Measurements from ENCODE around the gene MTCP1.

Gene MTCP1

DNA sequence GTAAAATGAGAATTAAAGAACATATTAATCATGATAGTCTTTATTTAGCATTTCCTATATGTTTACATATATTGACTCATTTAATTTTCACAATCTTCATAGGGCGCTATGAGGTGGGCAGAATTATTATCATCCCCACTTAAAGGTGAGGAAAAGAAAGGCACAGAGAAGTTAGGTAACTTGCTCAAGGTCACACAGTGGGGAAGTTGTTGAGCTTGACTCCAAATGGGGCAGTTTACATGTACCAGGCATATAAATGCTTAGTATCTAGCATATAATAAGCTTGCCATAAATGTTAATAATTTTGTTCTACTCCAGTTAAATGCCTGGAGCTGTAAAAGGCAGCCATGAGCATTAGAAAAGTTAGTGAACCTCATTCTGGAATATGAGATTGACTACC is 1.5 kb downstream of the MTCP1 start:
- Histone ChIP-seq H3K4me3 (ENCODE audit: low read length) (peak overlapping the region; percentile 69), H3K36me3 (ENCODE audit: insufficient read depth, low read length) (no peaks in the 10 kb centered on the region), H3K9me3 (ENCODE audit: low read length) (no peaks in the 10 kb centered on the region), H3K27me3 (ENCODE audit: insufficient read depth, low read length) (no peaks in the 10 kb centered on the region), H2AFZ (ENCODE audit: low read depth, low read length) (no peak overlapping the region), H3K4me1 (ENCODE audit: insufficient read depth, low read length) (peaks cover 8% of the 10 kb centered on the region)

DNA sequence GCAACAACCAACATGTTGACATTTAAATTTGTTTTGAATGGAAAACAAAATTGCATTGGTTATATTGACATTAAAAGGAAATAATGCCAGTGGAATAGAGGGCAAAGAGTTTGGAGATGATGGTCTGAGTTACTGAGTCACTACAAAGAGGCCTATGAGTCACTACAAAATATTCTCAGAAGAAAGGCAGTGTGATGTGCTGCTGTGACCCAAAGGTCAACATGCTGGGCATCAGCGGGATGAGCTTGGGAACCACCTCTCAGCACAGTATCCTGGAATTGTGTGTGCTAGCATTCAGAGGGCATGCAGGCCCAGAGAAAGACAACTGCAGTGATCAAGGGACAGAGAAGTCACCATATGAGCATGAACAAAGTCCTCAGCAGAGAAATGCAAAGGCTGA is 2.8 kb downstream of the MTCP1 start:
- Histone ChIP-seq H3K9me3 (ENCODE audit: low read length) (no peaks in the 10 kb centered on the region), H3K4me3 (ENCODE audit: low read length) (no peak overlapping the region), H2AFZ (ENCODE audit: low read depth, low read length) (no peak overlapping the region), H3K36me3 (ENCODE audit: insufficient read depth, low read length) (no peaks in the 10 kb centered on the region), H3K27me3 (ENCODE audit: insufficient read depth, low read length) (no peaks in the 10 kb centered on the region), H3K4me1 (ENCODE audit: insufficient read depth, low read length) (peaks cover 8% of the 10 kb centered on the region)

DNA sequence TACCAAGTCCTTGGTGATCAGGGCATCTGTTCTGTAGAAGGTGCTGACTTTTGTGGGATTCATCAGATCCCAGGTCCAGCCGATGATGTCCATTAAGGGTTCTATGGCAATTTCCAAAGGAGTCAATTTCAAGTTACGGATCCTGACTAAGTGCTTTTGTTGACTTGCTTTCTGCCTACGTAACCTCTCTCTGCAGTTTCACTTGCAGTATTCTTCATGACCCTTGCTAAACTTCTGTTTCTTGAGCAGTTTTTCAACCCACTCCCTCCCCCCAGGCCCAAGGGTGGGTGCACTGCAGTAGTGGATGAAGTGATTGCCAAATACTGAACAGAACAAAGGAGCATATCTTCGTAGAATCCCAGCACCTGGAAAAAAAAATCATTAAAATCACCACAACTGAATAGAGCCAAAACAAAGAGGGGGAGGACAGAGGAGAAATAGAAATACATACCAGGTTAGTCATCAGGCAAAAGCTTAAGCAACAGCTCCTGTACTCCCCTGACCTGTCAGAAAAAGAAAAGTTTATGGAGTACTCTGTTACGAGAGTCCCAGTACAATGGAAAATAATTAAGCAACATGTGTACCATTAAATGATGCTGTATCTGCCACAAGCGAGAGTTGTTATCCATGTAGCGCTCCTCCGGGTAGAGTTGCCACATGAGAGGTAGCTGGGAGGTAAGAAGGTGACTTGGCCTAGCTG is 5.8 kb downstream of the MTCP1 start:
- no peak overlapping the region for H2AFZ ChIP-seq (ENCODE audit: low read depth, low read length)
- no peaks in the 10 kb centered on the region for H3K9me3 ChIP-seq (ENCODE audit: low read length)
- no peaks in the 10 kb centered on the region for H3K27me3 ChIP-seq (ENCODE audit: insufficient read depth, low read length)
- no peak overlapping the region for H3K4me3 ChIP-seq (ENCODE audit: low read length)
- H3K4me1 ChIP-seq (ENCODE audit: insufficient read depth, low read length): peaks cover 8% of the 10 kb centered on the region
- no peaks in the 10 kb centered on the region for H3K36me3 ChIP-seq (ENCODE audit: insufficient read depth, low read length)

DNA sequence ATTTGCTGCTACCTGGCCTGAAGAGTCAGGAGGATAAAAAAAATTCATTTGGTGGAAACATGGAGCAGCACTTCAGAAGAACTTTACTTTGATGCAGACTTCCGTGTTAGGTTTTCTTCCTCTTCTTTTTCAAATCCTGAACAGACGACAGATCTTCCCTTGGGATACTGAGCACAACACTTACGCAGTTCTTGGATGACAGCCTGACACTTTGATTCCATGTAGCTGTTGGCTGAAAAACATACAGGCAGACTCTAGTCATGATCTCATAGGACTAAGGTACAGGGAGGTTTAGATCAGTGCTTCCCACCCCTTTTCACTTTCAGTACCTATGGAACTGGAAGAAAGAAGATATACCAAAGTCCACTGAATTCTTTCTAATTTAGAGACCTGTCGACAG is 9.2 kb downstream of the MTCP1 start:
- no peaks in the 10 kb centered on the region for H3K4me1 ChIP-seq (ENCODE audit: insufficient read depth, low read length)
- no peak overlapping the region for H2AFZ ChIP-seq (ENCODE audit: low read depth, low read length)
- no peaks in the 10 kb centered on the region for H3K9me3 ChIP-seq (ENCODE audit: low read length)
- no peak overlapping the region for H3K4me3 ChIP-seq (ENCODE audit: low read length)
- no peaks in the 10 kb centered on the region for H3K27me3 ChIP-seq (ENCODE audit: insufficient read depth, low read length)
- no peaks in the 10 kb centered on the region for H3K36me3 ChIP-seq (ENCODE audit: insufficient read depth, low read length)

DNA sequence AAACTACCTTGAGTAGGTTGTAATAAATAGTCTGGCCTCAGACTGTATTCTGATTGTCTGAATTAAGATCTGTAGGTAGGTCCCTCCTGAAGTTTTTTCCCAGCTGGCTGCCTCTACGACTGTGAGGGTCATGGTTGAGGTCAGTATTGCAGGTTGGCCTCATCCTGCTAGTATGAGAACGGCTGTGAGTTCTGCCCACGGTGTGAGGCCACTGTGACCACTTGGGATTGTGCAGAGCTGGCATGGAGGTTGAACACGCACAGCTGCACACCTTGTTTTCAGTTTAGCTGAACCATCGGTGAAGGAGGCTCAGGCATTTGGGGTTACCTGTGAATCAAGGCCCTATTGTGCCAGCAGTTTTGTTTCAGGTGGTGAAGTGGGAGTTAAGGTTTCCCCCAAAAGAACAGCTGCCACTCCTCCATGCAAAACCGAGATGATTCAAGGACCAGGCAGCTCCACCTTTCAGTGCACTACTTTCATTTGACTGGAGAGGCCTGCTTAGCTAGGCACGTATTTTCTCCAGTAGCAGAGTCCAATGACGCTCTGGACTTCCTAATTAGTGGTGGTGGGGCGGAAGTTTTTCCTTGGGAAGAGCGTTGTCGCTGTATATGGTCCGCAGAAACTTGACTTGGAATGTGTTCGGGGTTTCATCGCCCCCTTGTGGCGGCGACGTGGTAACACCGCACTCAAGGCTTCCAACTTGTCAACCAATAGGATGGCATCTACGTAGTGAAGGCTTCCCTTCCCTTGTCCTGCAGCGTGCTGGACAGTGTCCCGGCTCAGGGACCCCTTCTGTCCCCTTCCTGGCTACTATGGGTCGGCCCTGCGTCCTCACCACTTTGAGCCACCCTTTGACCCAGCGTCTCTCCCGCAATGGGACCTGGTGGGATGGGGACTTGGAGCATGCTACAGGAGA is 13.8 kb downstream of the MTCP1 start:
- H3K36me3 ChIP-seq (ENCODE audit: insufficient read depth, low read length): no peaks in the 10 kb centered on the region

DNA sequence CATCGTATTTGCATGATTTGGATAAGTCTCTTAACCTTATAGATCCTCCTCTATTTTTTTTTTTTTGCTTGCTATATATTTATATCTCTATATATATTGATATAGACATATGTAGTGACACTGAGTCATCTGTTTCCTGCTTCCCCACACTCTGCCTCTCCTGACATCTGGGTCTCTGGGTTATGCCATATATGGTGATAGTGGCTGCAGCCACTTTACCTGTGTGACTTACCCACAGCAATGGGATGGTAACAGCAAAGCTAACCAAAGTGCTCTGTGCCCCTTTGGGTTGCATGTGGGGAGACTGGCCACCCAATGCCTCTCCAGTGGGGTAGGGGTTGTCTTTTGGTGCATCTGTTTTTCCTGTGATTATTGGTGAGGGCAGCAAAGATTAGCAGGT is 14.5 kb downstream of the MTCP1 start:
- no peak overlapping the region for H3K4me3 ChIP-seq (ENCODE audit: low read length)
- H3K27me3 ChIP-seq (ENCODE audit: insufficient read depth, low read length): no peaks in the 10 kb centered on the region
- H3K36me3 ChIP-seq (ENCODE audit: insufficient read depth, low read length): no peaks in the 10 kb centered on the region
- no peaks in the 10 kb centered on the region for H3K4me1 ChIP-seq (ENCODE audit: insufficient read depth, low read length)
- H2AFZ ChIP-seq (ENCODE audit: low read depth, low read length): no peak overlapping the region
- no peaks in the 10 kb centered on the region for H3K9me3 ChIP-seq (ENCODE audit: low read length)

More for the DNA sequence above, 13.8 kb downstream of the MTCP1 start:
- H2AFZ ChIP-seq (ENCODE audit: low read depth, low read length): no peak overlapping the region
- H3K4me3 ChIP-seq (ENCODE audit: low read length): no peak overlapping the region
- no peaks in the 10 kb centered on the region for H3K27me3 ChIP-seq (ENCODE audit: insufficient read depth, low read length)
- no peaks in the 10 kb centered on the region for H3K4me1 ChIP-seq (ENCODE audit: insufficient read depth, low read length)
- H3K9me3 ChIP-seq (ENCODE audit: low read length): no peaks in the 10 kb centered on the region

DNA sequence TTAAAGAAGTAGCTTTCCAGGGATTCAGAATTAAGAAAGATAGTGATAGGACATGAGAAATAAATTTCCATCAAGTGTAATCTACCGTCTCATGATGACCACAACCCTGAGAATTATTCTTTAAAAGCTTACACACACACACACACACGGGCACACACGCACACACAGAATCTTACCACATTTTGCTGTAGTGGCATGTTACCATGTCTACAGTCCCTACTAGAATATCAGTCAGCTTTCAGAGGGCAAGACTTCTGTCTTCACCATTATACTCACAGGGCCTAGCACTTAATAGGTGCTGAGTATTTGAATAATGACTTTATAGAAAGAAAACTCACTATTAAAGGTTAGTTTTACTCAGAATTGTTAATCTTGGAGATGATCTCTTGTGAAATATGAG is 15.4 kb downstream of the MTCP1 start:
- Histone ChIP-seq H3K36me3 (ENCODE audit: insufficient read depth, low read length) (no peaks in the 10 kb centered on the region), H3K27me3 (ENCODE audit: insufficient read depth, low read length) (no peaks in the 10 kb centered on the region), H3K4me3 (ENCODE audit: low read length) (no peak overlapping the region), H3K4me1 (ENCODE audit: insufficient read depth, low read length) (no peaks in the 10 kb centered on the region), H2AFZ (ENCODE audit: low read depth, low read length) (no peak overlapping the region), H3K9me3 (ENCODE audit: low read length) (no peaks in the 10 kb centered on the region)

DNA sequence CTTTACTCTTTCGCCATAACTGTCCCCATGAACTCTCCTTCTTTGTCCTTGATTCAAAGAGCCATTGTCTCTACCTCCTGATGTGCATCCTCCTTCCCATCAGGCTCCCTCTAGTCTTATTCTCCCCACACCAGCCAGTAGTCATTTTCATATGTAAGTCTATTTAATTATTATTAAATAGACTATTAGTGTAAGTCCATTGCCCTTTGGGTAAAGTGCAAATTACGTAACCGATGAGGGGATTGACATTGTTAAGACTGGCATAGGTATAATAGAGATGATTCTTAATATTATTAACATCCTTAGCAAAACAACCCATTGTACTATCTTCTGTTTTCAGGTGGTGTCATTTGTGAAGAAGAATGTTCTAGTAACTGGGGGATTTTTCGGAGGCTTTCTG is 16.7 kb downstream of the MTCP1 start:
- H3K4me3 ChIP-seq (ENCODE audit: low read length): no peak overlapping the region
- no peak overlapping the region for H2AFZ ChIP-seq (ENCODE audit: low read depth, low read length)
- H3K27me3 ChIP-seq (ENCODE audit: insufficient read depth, low read length): no peaks in the 10 kb centered on the region
- H3K9me3 ChIP-seq (ENCODE audit: low read length): no peaks in the 10 kb centered on the region
- H3K4me1 ChIP-seq (ENCODE audit: insufficient read depth, low read length): no peaks in the 10 kb centered on the region
- H3K36me3 ChIP-seq (ENCODE audit: insufficient read depth, low read length): no peaks in the 10 kb centered on the region

DNA sequence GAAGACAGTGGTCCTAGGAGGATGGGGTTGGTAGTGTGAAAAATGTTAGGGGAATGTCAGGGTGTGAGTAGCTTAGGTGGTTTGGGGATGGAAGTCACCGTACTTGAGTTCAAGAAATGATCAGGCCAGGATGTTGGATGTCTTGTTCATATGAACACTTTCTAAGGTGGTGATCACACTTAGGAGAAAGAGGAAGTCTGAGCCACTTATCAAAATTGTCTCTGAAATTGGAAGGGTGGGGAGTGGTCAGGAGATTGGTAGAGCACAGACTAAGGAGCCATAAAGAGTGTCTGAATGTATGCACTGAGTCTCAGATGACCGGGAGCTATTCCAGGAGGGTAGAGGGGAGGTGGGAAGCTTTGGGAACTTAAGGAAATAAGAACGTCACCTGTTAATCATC is 17.3 kb downstream of the MTCP1 start:
- Histone ChIP-seq H3K27me3 (ENCODE audit: insufficient read depth, low read length) (no peaks in the 10 kb centered on the region), H3K4me3 (ENCODE audit: low read length) (no peak overlapping the region), H2AFZ (ENCODE audit: low read depth, low read length) (no peak overlapping the region), H3K36me3 (ENCODE audit: insufficient read depth, low read length) (no peaks in the 10 kb centered on the region), H3K4me1 (ENCODE audit: insufficient read depth, low read length) (no peaks in the 10 kb centered on the region), H3K9me3 (ENCODE audit: low read length) (no peaks in the 10 kb centered on the region)

DNA sequence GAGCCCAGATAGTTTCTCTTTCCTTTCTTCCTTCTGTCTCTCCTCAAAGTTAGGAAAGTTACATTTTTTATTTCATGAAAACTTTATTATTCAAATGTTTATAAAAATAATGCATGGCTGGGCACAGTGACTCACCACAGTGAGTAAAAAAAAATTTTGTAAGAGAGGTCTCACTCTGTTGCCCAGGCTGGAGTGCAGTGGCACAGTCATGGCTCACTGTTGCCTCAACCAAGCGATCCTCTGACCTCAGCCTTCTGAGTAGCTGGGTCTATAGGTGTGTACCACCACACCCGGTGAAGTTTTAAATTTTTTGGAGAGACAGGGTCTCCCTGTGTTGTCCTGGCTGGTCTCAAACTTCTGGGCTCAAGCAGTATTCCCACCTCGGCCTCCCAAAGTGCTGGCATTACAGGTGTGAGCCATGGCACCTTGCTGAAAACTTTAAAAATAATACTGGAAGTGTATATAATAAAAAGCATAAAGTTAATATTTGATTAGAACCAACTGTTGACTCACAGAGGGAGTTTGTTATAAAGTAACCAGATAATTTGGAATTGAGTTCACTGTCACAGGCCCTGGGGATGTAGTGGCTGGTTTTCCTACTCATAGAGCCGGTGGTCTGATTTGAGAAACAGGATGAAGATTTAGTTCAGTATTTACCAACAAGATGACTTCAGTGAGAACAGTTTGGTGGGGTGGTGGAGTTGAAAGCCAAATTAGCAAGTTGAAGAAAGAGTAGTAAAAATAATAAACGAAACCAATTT is 18.0 kb downstream of the MTCP1 start:
- Histone ChIP-seq H2AFZ (ENCODE audit: low read depth, low read length) (no peak overlapping the region), H3K9me3 (ENCODE audit: low read length) (no peaks in the 10 kb centered on the region), H3K36me3 (ENCODE audit: insufficient read depth, low read length) (no peaks in the 10 kb centered on the region), H3K4me3 (ENCODE audit: low read length) (no peak overlapping the region), H3K4me1 (ENCODE audit: insufficient read depth, low read length) (no peaks in the 10 kb centered on the region), H3K27me3 (ENCODE audit: insufficient read depth, low read length) (no peaks in the 10 kb centered on the region)

DNA sequence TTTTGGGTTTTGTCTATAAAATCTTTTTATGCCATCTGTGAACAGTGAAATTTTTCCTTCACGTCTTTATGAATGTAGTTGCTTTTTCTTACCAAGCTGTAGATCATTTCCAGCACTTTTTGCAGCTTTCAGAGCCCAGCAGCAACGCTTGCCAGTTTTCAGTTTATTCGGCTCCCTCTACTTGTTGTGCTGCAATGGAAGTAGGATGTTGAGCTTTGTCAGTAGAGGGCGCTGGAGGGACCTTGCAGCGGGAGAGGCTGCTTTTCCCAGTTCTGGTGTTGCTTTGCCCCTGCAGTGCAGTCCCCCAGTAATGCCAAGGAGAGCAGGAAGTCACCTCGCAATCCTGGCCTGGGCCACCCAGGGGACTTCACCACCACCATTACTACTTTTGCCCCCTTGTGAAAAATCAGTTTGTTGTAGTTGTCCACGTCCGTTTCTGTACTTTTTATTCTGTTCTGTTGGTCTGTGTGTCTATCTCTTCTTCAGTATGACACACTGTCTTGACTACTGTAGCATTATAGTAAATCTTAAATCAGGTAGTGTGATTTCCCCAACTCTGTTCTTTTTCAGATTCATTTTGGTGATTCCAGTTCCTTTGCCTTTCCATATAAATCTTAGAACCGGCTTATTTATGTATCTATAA is 21.8 kb downstream of the MTCP1 start:
- no peaks in the 10 kb centered on the region for H3K4me1 ChIP-seq (ENCODE audit: insufficient read depth, low read length)
- H2AFZ ChIP-seq (ENCODE audit: low read depth, low read length): no peak overlapping the region
- H3K9me3 ChIP-seq (ENCODE audit: low read length): no peaks in the 10 kb centered on the region
- peaks cover 1% of the 10 kb centered on the region for H3K36me3 ChIP-seq (ENCODE audit: insufficient read depth, low read length)
- H3K4me3 ChIP-seq (ENCODE audit: low read length): no peak overlapping the region
- no peaks in the 10 kb centered on the region for H3K27me3 ChIP-seq (ENCODE audit: insufficient read depth, low read length)

DNA sequence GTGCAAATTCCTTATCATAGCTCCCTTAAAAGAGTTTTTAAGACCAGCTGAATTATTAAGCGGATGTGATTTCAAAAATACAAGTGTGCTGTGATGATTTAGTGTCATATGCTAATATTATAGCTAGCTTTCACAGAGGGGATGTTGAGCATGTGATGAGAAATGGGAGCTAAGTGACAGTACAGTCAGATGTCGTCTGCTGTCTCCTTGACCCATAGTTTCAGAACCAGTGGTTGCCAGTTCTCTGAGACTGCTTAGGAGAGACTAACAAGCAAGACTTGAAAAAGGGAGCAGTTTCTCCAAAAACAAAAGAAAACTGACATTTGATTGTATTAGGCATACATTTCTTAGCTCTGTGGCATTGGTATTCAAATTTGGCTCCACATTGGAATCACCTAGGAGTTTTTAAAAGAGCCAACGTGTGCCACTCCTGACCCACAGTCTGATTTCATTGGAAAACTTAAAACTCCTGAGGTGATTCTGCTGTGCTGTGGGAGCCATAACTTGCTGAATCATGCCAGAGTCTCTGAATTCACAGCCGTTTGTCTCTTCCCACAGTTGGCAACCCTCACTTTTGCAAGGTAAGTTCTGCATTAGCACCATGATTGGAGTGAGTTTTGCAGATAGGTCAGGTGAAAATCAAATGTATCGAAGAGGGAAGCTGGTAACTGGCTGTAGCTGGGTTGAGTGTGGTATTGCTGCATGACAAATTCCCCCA is 24.0 kb downstream of the MTCP1 start:
- H3K36me3 ChIP-seq (ENCODE audit: insufficient read depth, low read length): peaks cover 1% of the 10 kb centered on the region
- H3K9me3 ChIP-seq (ENCODE audit: low read length): no peaks in the 10 kb centered on the region
- no peak overlapping the region for H2AFZ ChIP-seq (ENCODE audit: low read depth, low read length)
- H3K27me3 ChIP-seq (ENCODE audit: insufficient read depth, low read length): no peaks in the 10 kb centered on the region
- H3K4me3 ChIP-seq (ENCODE audit: low read length): no peak overlapping the region
- no peaks in the 10 kb centered on the region for H3K4me1 ChIP-seq (ENCODE audit: insufficient read depth, low read length)

Data from neuron (in vitro differentiated cells).